A549 (cell line): ENCODE data around the gene NAV2. TPM values are rescaled to one million over a fixed set of nuclear protein-coding genes. Genes with fewer than 3 reads are reported as not detected.

Experiments
- ATAC-seq, 2 experiments: fragments of 200-7000 bp in 1 of 2; fragments of >200 bp in 1 of 2; cut with Nextera tagmentation in 1 of 2; cut with Tn5 transposase in 1 of 2; 3 replicates each; pipeline versions ENCODE4 v1.8.0 to v1.9.1; 2018 to 2020; ENCODE audit warnings: mild to moderate bottlenecking in 1 of 2, moderate library complexity in 1 of 2
- CTCF ChIA-PET: fragments of 300-600 bp; sonication (Branson Sonifier 250); formaldehyde crosslinking; extraction: SDS; loops from one replicate; lab custom pipeline; 2021; ENCODE audit warnings: antibody characterized with exemption, inconsistent platforms; lab: Yijun Ruan, JAX
- POLR2A ChIA-PET: fragments of 350-600 bp; formaldehyde crosslinking; extraction: SDS; loops from one replicate; lab custom pipeline; 2021; ENCODE audit warnings: antibody characterized with exemption, inconsistent platforms; lab: Yijun Ruan, JAX
- DNase-seq, 2 experiments: peaks; one replicate each; pipeline versions ENCODE4 v3.0.0 to v3.0.0-alpha.2; 2011 to 2016; ENCODE audit warnings: low read depth in 1 of 2, low spot score in 1 of 2
- FAIRE-seq: peaks from 2 replicates; lab custom pipeline; 2011; peaks lifted over from hg19 to GRCh38; lab: Jason Lieb, UNC
- H3K27ac ChIP-seq, 2 experiments: fragments of >200 bp; sonication (Bioruptor Twin); formaldehyde crosslinking; 3 replicates each; pipeline ENCODE4 v1.5.1; 2016 to 2017
- H3K4me1 ChIP-seq: fragments of >200 bp; sonication (Bioruptor Twin); formaldehyde crosslinking; 3 replicates; pipeline ENCODE4 v1.6.1; 2016
- H3K4me2 ChIP-seq: fragments of >200 bp; sonication (Bioruptor Twin); formaldehyde crosslinking; 3 replicates; pipeline ENCODE4 v1.6.1; 2016
- H3K4me3 ChIP-seq: fragments of >200 bp; sonication (Bioruptor Twin); formaldehyde crosslinking; 3 replicates; pipeline ENCODE4 v1.5.1; 2016
- H3K9me3 ChIP-seq: fragments of >200 bp; sonication (Bioruptor Twin); formaldehyde crosslinking; 3 replicates; pipeline ENCODE4 v1.6.1; 2016
- BHLHE40 ChIP-seq: IDR thresholded peaks from 2 replicates; pipeline ENCODE4 v1.6.1; 2012; ENCODE audit warnings: low read depth, low read length, inconsistent platforms
- CEBPB ChIP-seq, 2 experiments: fragments of >200 bp in 1 of 2; sonication (Bioruptor Twin) in 1 of 2; formaldehyde crosslinking in 1 of 2; IDR thresholded peaks; 2 replicates each; pipeline ENCODE4 v1.6.1; 2012 to 2016
- ESRRA ChIP-seq: fragments of 150-350 bp; IDR thresholded peaks from 2 replicates; pipeline ENCODE4 v1.6.1; 2014; ENCODE audit warnings: mild to moderate bottlenecking, low read length, borderline replicate concordance
- FOSL2 ChIP-seq, 2 experiments: fragments of 450-650 bp in 1 of 2; fragments of >200 bp in 1 of 2; sonication (Bioruptor Twin) in 1 of 2; formaldehyde crosslinking; IDR thresholded peaks; 2 replicates each; pipeline versions ENCODE4 v1.5.0 to v1.6.1; 2016 to 2020; ENCODE audit warnings: mild to moderate bottlenecking in 1 of 2, moderate library complexity in 1 of 2
- GATA3 ChIP-seq: IDR thresholded peaks from 2 replicates; pipeline ENCODE4 v1.6.1; 2012; ENCODE audit warnings: borderline replicate concordance
- HEYL ChIP-seq: fragments of 250-450 bp; sonication (Bioruptor Pico); IDR thresholded peaks from 2 replicates; pipeline ENCODE4 v1.8.0; 2021; ENCODE audit warnings: mild to moderate bottlenecking, moderate library complexity
- HOXB13 ChIP-seq: fragments of 250-450 bp; sonication (Bioruptor Pico); IDR thresholded peaks from 2 replicates; pipeline ENCODE4 v1.5.0; 2020; ENCODE audit warnings: low read depth, mild to moderate bottlenecking, moderate library complexity
- JUN ChIP-seq, 2 experiments: fragments of >200 bp; sonication (Bioruptor Twin); formaldehyde crosslinking; IDR thresholded peaks; 2 replicates in 1 of 2; 3 replicates in 1 of 2; pipeline ENCODE4 v1.6.1; 2016 to 2017
- KDM5A ChIP-seq: fragments of 200-600 bp; sonication (generic); IDR thresholded peaks from 2 replicates; pipeline ENCODE4 v1.6.1; 2016; ENCODE audit warnings: antibody characterized with exemption, mild to moderate bottlenecking
- MAFK ChIP-seq: fragments of 450-650 bp; IDR thresholded peaks from 2 replicates; pipeline ENCODE4 v1.6.1; 2014; ENCODE audit not compliant: partially characterized antibody
- MAX ChIP-seq: IDR thresholded peaks from 2 replicates; pipeline ENCODE4 v1.6.1; 2012
- MAZ ChIP-seq: fragments of 150-350 bp; IDR thresholded peaks from 2 replicates; pipeline ENCODE4 v1.6.1; 2014; ENCODE audit warnings: antibody characterized with exemption, low read depth, low read length, borderline replicate concordance
- NPAS2 ChIP-seq: fragments of 250-450 bp; sonication (Bioruptor Pico); IDR thresholded peaks from 2 replicates; pipeline ENCODE4 v1.8.0; 2022; ENCODE audit warnings: mild to moderate bottlenecking, moderate library complexity, borderline replicate concordance
- PHF8 ChIP-seq: fragments of 200-600 bp; sonication (generic); IDR thresholded peaks from 2 replicates; pipeline ENCODE4 v1.6.1; 2016; ENCODE audit warnings: low read depth, mild to moderate bottlenecking, antibody characterized with exemption, moderate library complexity, borderline replicate concordance
- REST ChIP-seq: fragments of 200-600 bp; sonication (generic); IDR thresholded peaks from 2 replicates; pipeline ENCODE4 v1.6.1; 2016; ENCODE audit warnings: antibody characterized with exemption, mild to moderate bottlenecking, moderate library complexity
- TFCP2L1 ChIP-seq: fragments of 250-450 bp; sonication (Bioruptor Pico); IDR thresholded peaks from 2 replicates; pipeline ENCODE4 v1.5.0; 2021; ENCODE audit warnings: mild to moderate bottlenecking
- USF2 ChIP-seq: fragments of 450-650 bp; IDR thresholded peaks from 2 replicates; pipeline ENCODE4 v1.6.1; 2014; ENCODE audit warnings: antibody characterized with exemption
- ZFP36 ChIP-seq: fragments of 450-650 bp; IDR thresholded peaks from 2 replicates; pipeline ENCODE4 v1.6.1; 2014; ENCODE audit warnings: borderline replicate concordance; ENCODE audit not compliant: partially characterized antibody
- ZNF302 ChIP-seq: fragments of 250-450 bp; sonication (Bioruptor Pico); IDR thresholded peaks from 2 replicates; pipeline ENCODE4 v1.9.0; 2021; ENCODE audit warnings: inconsistent platforms, mild to moderate bottlenecking, moderate library complexity
- ZSCAN20 ChIP-seq: fragments of 250-450 bp; sonication (Bioruptor Pico); IDR thresholded peaks from 2 replicates; pipeline ENCODE4 v1.8.0; 2022; ENCODE audit warnings: mild to moderate bottlenecking, moderate library complexity
- WGBS: methylation state at CpG from one replicate; pipeline ENCODE4 v1.1.6; 2017; ENCODE audit errors: missing lambda C conversion rate; 5-methylcytosine and 5-hydroxymethylcytosine counted together
- polyA plus RNA-seq, 4 experiments: library from polyadenylated mRNA; depleted of rRNA in 3 of 4; stranded (reverse); fragments of >200 nt; fragmentation: RNase III in 1 of 4; extraction: RNeasy Plus Mini Kit Qiagen cat#74134 plus additional on column Dnase treatment in 1 of 4; gene quantifications; 2 replicates in 3 of 4; 3 replicates in 1 of 4; pipeline ENCODE4 v1.2.3, GENCODE V29; 2011 to 2017

Gene NAV2
- polyA plus RNA-seq, 2 of the 4 experiments (the other 2 are of a cell fraction), result 4.9 to 19.8 TPM

GRCh38 chr11:20053572-20053971 is 340.9 kb downstream of the NAV2 start:
- WGBS, result 86% methylated on average over 4 of the region's 4 CpGs
- CTCF ChIA-PET, result no interaction called here
- 0 out of 3 replicates have a peak, but pooled peaks cover 4% of the 10 kb centered on the region for H3K4me1 ChIP-seq
- no peak overlapping the region for H3K4me2 ChIP-seq
- no peak overlapping the region for H3K4me3 ChIP-seq
- H3K27ac ChIP-seq, result no peak overlapping the region
- no peak for ATAC-seq
- TF ChIP-seq REST, result no peak
- no peak for TF ChIP-seq PHF8
- no peak for TF ChIP-seq HOXB13 (CRISPR knock-in tag)
- TF ChIP-seq MAZ, result no peak
- TF ChIP-seq ESRRA, result no peak
- TF ChIP-seq CEBPB (IDR thresholded peaks at IDR 0.05), result no peak
- TF ChIP-seq JUN (IDR thresholded peaks at IDR 0.05), result no peak
- no peak for TF ChIP-seq NPAS2 (CRISPR knock-in tag)
- no peak for TF ChIP-seq FOSL2 (IDR thresholded peaks at IDR 0.05)
- TF ChIP-seq FOSL2 (CRISPR knock-in tag; IDR thresholded peaks at IDR 0.05), result no peak
- TF ChIP-seq MAFK, result no peak
- TF ChIP-seq KDM5A, result no peak
- TF ChIP-seq MAX, result no peak
- no peak for DNase-seq
- no peak for FAIRE-seq
- POLR2A ChIA-PET, result no interaction called here
- no peaks in the 10 kb centered on the region for H3K9me3 ChIP-seq

GRCh38 chr11:20054584-20054983 is 341.9 kb downstream of the NAV2 start:
- ChIA-PET CTCF (interaction anchor here (1.5 to 2.4 kb wide), 3 partner anchors 12 to 78 kb away, joined by 5 to 7 read pairs (median 5); no protein-coding TSS in a partner anchor), POLR2A (no interaction called here)
- no peak overlapping the region for H3K27ac ChIP-seq
- TF ChIP-seq USF2, result no peak
- DNase-seq (no peak), ATAC-seq (no peak), FAIRE-seq (no peak)
- WGBS, result 93% methylated on average over 1 of the region's 1 CpG
- H3K9me3 ChIP-seq, result no peaks in the 10 kb centered on the region
- no peak overlapping the region for H3K4me3 ChIP-seq
- H3K4me1 ChIP-seq, result 0 out of 3 replicates have a peak, but pooled peaks cover 4% of the 10 kb centered on the region
- H3K4me2 ChIP-seq, result no peak overlapping the region

GRCh38 chr11:20055312-20055711 is 342.7 kb downstream of the NAV2 start:
- WGBS, result 64% methylated on average over 2 of the region's 2 CpGs
- ChIA-PET CTCF (interaction anchor here (0.8 to 2.4 kb wide), 6 partner anchors 13 to 105 kb away, joined by 3 to 7 read pairs (median 4); no protein-coding TSS in a partner anchor), POLR2A (no interaction called here)
- Histone ChIP-seq H3K4me2 (no peak overlapping the region), H3K9me3 (no peaks in the 10 kb centered on the region), H3K4me3 (no peak overlapping the region), H3K4me1 (0 out of 3 replicates have a peak, but pooled peaks cover 4% of the 10 kb centered on the region), H3K27ac (no peak overlapping the region)
- DNase-seq (no peak), ATAC-seq (no peak), FAIRE-seq (no peak)
- TF ChIP-seq BHLHE40 (no peak), HEYL (CRISPR knock-in tag) (no peak), TFCP2L1 (CRISPR knock-in tag) (no peak), GATA3 (no peak), ZNF302 (CRISPR knock-in tag) (no peak), ZSCAN20 (no peak), ZFP36 (no peak), MAZ (no peak)
